IMR-90 (cell line): ENCODE measurements around the gene CAMK2G.

Source experiments
- BHLHE40 ChIP-seq: fragments of 150-350 bp; IDR thresholded peaks from 2 replicates; pipeline ENCODE4 v1.6.1; 2016; ENCODE audit warnings: mild to moderate bottlenecking, low read depth, low read length
- CTCF ChIP-seq: conservative IDR thresholded peaks from 2 replicates; pipeline ENCODE4 v1.5.1; 2012; ENCODE audit warnings: mild to moderate bottlenecking, low read depth, low read length, improper control_type of control experiment
- FOS ChIP-seq: fragments of 150-350 bp; IDR thresholded peaks from 2 replicates; pipeline ENCODE4 v1.6.1; 2016; ENCODE audit warnings: low read depth, low read length
- MAZ ChIP-seq: IDR thresholded peaks from 2 replicates; pipeline ENCODE4 v1.6.1; 2012; ENCODE audit warnings: low read depth, mild to moderate bottlenecking, low read length, improper control_type of control experiment, moderate library complexity, borderline replicate concordance
- POLR2A ChIP-seq: IDR thresholded peaks from 2 replicates; pipeline ENCODE4 v1.6.1; 2012; ENCODE audit warnings: mild to moderate bottlenecking, low read depth, low read length
- SMC3 ChIP-seq: fragments of 150-350 bp; IDR thresholded peaks from 2 replicates; pipeline ENCODE4 v1.6.1; 2016; ENCODE audit warnings: low read depth, mild to moderate bottlenecking, antibody characterized with exemption, low read length, moderate library complexity

GRCh38 chr10:73773152-73773879, 101.0 kb downstream of the CAMK2G start:
- TF ChIP-seq CTCF: no peak
- TF ChIP-seq SMC3: no peak
- no peak for TF ChIP-seq POLR2A
- no peak for TF ChIP-seq BHLHE40
- no peak for TF ChIP-seq FOS
- no peak for TF ChIP-seq MAZ
